Effector memory CD4-positive, alpha-beta T cell (primary cell): ENCODE results near the gene PLXNA2.

Experiments
- DNase-seq, 3 donors: peaks; one replicate each; pipeline ENCODE4 v3.0.0-alpha.2; 2020
- H3K27ac ChIP-seq: 2 replicates; pipeline ENCODE4 v1.7.0; 2013; ENCODE audit warnings: mild to moderate bottlenecking, low read length, moderate library complexity; ENCODE audit not compliant: insufficient read depth, poor library complexity, severe bottlenecking
- H3K27me3 ChIP-seq: replicated peaks from 2 replicates; pipeline ENCODE4 v1.7.0; 2013; ENCODE audit warnings: mild to moderate bottlenecking, low read length; ENCODE audit not compliant: insufficient read depth, control insufficient read depth, poor library complexity, severe bottlenecking
- H3K36me3 ChIP-seq: 2 replicates; pipeline ENCODE4 v1.7.0; 2013; ENCODE audit warnings: mild to moderate bottlenecking, low read length, moderate library complexity; ENCODE audit not compliant: control insufficient read depth, insufficient read depth
- H3K4me1 ChIP-seq: 2 replicates; pipeline ENCODE4 v1.7.0; 2013; ENCODE audit warnings: low read length, mild to moderate bottlenecking; ENCODE audit not compliant: control insufficient read depth, insufficient read depth, poor library complexity, severe bottlenecking
- H3K4me3 ChIP-seq: 2 replicates; pipeline ENCODE4 v1.7.0; 2013; ENCODE audit warnings: low read length, low read depth, mild to moderate bottlenecking; ENCODE audit not compliant: insufficient read depth, poor library complexity, severe bottlenecking
- H3K9me3 ChIP-seq: 2 replicates; pipeline ENCODE4 v1.7.0; 2013; ENCODE audit warnings: mild to moderate bottlenecking, low read length, moderate library complexity; ENCODE audit not compliant: control insufficient read depth

PLXNA2 gene

DNA sequence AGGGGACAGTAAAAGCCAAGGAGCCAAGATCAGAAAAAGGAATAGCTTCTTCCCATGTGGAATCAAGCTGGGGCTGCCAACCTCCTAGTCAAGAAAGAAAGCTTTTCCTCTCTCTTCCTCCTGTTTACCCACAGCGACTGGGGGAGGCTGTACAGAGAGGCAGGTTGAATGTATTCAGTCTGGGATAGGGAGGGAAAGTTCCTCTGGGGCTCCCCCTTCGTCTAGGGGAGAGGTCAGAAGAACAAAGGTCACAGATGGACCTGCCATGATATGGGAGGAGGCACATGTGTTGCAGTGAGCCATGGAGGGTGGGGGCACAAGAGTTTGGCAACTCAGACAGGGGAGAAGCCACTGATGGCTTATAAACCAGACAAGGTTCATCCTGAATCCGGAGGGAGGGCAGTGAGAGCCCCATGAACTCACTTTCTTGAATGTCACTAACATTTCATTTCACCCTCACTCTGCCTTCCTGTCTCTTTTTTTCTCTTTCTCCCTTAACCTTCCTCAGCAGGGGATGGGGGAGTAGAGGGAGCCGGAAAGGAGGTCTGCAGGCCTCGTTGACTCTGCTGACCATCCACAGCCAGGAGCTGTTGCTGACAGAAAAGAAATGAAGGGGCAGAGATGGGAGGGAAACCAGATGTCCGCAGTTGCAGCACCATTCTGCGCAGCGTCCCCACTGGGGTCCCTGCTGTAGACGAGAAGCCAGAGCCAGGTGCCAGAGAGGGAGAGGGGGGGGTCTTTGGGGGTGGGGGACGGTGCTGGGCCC lies 61.1 kb downstream of the PLXNA2 start:
- Histone ChIP-seq H3K27ac (no peak overlapping the region), H3K36me3 (no peaks in the 10 kb centered on the region), H3K4me1 (no peaks in the 10 kb centered on the region), H3K4me3 (no peak overlapping the region), H3K27me3 (no peaks in the 10 kb centered on the region), H3K9me3 (no peaks in the 10 kb centered on the region)
- DNase-seq = no peak

DNA sequence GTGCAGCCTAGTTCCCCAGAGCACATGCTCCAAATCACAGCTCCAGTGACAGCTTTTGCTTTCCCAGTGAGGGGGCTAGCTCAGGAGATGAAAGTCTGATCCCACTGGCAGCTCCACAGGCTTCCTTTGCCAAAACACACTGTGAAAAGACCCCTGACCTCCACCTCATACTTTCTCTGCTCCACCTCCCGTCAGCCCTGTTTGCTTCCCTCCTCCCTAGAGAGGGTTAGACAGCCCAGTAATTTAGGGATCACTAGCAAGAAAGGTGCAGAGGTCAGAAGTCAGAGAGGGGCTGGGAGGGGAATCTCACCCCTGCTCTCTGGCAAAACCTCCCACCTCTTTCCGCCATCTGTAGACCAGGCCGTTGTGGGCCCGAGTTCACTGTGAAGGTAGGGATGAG lies 62.8 kb downstream of the PLXNA2 start:
- Histone ChIP-seq H3K27me3 (no peaks in the 10 kb centered on the region), H3K36me3 (no peaks in the 10 kb centered on the region), H3K9me3 (no peaks in the 10 kb centered on the region), H3K27ac (no peak overlapping the region), H3K4me1 (no peaks in the 10 kb centered on the region), H3K4me3 (no peak overlapping the region)
- no peak for DNase-seq

DNA sequence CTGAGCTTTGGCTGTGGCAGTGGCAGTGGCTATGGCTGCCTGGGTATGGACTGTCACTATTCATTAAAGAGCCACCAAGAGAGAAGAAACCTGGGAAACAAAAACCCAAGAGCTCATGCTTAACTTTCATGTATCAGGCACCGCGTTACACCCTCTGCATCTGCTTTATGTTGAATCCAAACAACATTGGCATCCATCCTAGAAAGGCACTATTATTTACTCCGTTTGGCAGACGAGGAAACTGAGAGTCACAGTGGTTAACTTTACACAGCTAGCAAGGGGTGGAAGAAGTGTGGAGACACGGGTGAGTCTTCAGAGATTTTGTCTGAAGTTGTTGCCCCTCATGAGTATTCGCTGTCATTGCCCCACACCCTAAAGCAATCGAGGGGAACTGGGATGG lies 63.8 kb downstream of the PLXNA2 start:
- Histone ChIP-seq H3K9me3 (no peaks in the 10 kb centered on the region), H3K4me3 (no peak overlapping the region), H3K36me3 (no peaks in the 10 kb centered on the region), H3K27ac (no peak overlapping the region), H3K27me3 (no peaks in the 10 kb centered on the region), H3K4me1 (no peaks in the 10 kb centered on the region)
- DNase-seq = no peak

DNA sequence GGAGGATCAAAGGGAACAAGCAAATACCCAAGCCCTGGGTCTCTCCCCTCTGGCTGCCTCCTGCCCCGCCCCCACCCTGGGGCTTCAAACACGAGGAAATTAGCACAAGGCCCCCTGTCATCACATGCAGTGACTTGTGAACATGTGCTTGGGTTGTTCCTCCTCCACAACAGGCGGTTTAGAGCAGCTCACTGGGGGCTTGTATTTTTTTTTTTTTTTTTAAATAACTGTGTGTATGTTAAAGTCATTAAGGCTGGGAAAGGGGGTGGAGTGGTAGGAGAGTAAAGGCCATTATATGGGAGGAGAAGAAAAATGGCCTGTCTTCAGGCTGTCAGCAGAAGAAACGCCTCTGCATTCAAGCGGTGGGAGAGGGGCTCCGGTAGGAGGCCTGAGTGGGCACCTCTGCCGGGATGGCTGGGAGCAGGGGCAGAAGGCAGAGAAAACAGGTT lies 64.2 kb downstream of the PLXNA2 start:
- H3K4me3 ChIP-seq = no peak overlapping the region
- DNase-seq = no peak
- H3K27me3 ChIP-seq = no peaks in the 10 kb centered on the region
- H3K4me1 ChIP-seq = no peaks in the 10 kb centered on the region
- no peak overlapping the region for H3K27ac ChIP-seq
- H3K36me3 ChIP-seq = no peaks in the 10 kb centered on the region
- no peaks in the 10 kb centered on the region for H3K9me3 ChIP-seq

- Histone ChIP-seq H3K36me3 (no peaks in the 10 kb centered on the region), H3K9me3 (no peaks in the 10 kb centered on the region), H3K27ac (no peak overlapping the region), H3K4me3 (no peak overlapping the region), H3K4me1 (no peaks in the 10 kb centered on the region), H3K27me3 (no peaks in the 10 kb centered on the region)
- no peak for DNase-seq
Measured at GRCh38 chr1:208179263-208179816, 64.8 kb downstream of the PLXNA2 start.

DNA sequence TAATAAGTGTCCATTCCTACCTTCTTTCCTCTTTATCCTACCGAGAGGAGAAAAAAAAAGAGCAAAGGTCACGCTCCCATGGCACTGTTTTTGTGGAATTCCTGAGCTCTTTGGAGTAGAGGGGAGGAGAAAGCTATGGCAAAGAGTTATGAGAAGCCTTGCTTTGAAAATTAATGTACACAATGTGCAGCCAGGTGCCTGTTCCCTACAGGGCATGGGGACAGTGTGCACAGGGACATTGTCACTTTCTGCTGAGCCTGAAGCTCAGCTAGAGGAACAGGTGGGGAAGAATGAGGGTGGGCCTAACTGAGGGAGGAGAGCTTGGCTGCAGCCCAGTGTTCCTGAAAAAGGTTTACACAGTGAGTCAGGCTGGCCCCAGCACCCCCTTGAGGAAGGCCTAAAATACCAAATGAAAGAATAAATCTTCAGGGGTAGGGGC lies 66.1 kb downstream of the PLXNA2 start:
- DNase-seq = no peak
- Histone ChIP-seq H3K4me3 (no peak overlapping the region), H3K4me1 (no peaks in the 10 kb centered on the region), H3K27ac (no peak overlapping the region), H3K36me3 (no peaks in the 10 kb centered on the region), H3K27me3 (no peaks in the 10 kb centered on the region), H3K9me3 (no peaks in the 10 kb centered on the region)

DNA sequence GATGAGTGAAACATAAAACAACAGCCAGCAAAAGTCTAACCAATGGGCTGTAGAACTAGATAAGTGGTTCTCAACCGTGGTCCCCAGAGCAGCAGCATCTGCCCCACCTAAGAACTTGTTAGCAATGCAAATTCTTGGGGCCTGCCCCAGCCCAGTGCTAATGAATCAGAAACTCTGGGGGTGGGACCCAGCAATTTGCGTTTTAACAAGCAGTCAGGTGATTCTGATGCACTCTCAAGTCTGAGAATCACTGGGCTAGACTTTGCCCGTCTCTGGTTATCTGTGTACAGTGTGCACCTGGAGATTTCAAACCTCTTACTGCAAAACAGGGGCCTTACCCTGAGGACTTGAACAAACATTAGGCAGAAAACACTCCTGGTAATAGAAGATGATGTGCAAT lies 66.5 kb downstream of the PLXNA2 start:
- Histone ChIP-seq H3K4me3 (no peak overlapping the region), H3K27me3 (no peaks in the 10 kb centered on the region), H3K36me3 (no peaks in the 10 kb centered on the region), H3K9me3 (no peaks in the 10 kb centered on the region), H3K4me1 (no peaks in the 10 kb centered on the region), H3K27ac (no peak overlapping the region)
- DNase-seq = no peak

GRCh38 chr1:208176649-208177048 lies 67.5 kb downstream of the PLXNA2 start:
- no peak overlapping the region for H3K27ac ChIP-seq
- no peak overlapping the region for H3K4me3 ChIP-seq
- H3K36me3 ChIP-seq = no peaks in the 10 kb centered on the region
- no peaks in the 10 kb centered on the region for H3K4me1 ChIP-seq
- no peaks in the 10 kb centered on the region for H3K27me3 ChIP-seq
- H3K9me3 ChIP-seq = no peaks in the 10 kb centered on the region
- DNase-seq = no peak

DNA sequence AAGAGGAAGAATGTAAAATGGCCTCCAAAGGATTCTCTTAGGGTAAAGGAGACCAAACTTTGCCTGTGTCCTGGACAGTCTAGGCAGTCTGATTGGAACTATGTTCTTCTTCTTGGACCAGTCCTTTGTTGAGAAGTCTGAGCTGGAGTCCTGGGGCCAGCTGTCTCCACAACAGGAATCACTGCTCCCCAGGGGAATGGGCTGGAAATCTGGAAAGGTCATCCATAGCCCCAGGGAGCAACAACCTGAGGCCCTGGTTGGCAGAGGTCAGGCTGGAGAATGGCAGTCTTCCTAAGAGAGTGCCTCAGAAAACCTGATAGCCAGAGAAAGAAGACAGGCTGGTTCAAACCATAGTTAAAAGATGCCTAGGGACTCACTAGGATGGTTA lies 68.7 kb downstream of the PLXNA2 start:
- no peaks in the 10 kb centered on the region for H3K27me3 ChIP-seq
- no peaks in the 10 kb centered on the region for H3K4me1 ChIP-seq
- no peak for DNase-seq
- H3K4me3 ChIP-seq = no peak overlapping the region
- H3K9me3 ChIP-seq = no peaks in the 10 kb centered on the region
- no peak overlapping the region for H3K27ac ChIP-seq
- no peaks in the 10 kb centered on the region for H3K36me3 ChIP-seq

GRCh38 chr1:208174731-208175507 lies 69.3 kb downstream of the PLXNA2 start:
- Histone ChIP-seq H3K4me3 (no peak overlapping the region), H3K36me3 (no peaks in the 10 kb centered on the region), H3K27ac (no peak overlapping the region), H3K9me3 (no peaks in the 10 kb centered on the region), H3K4me1 (no peaks in the 10 kb centered on the region), H3K27me3 (no peaks in the 10 kb centered on the region)
- DNase-seq = no peak
